GM21619 (cell line): ENCODE data around the gene GAPVD1.
A peak's percentile ranks its signal among the peaks of the same experiment; 100 is the strongest.
"Not testable (repeated sequence)": the region's sequence is repeated elsewhere in the genome, so short reads cannot be mapped to it uniquely, and the experiment has no call there.

Experiments
- ATAC-seq: cut with Tn5 transposase; IDR thresholded peaks from one replicate; pipeline ENCODE4 v1.9.1; 2021; ENCODE audit not compliant: unreplicated experiment

The GAPVD1 gene

GRCh38 chr9:125304273-125304672 is 42.6 kb downstream of the GAPVD1 start:
- no peak for ATAC-seq

GRCh38 chr9:125312411-125312810 is 50.8 kb downstream of the GAPVD1 start:
- ATAC-seq = no peak

GRCh38 chr9:125316359-125316758 is 54.7 kb downstream of the GAPVD1 start:
- ATAC-seq = not testable (repeated sequence)

GRCh38 chr9:125317704-125318103 is 56.1 kb downstream of the GAPVD1 start:
- no peak for ATAC-seq

- no peak for ATAC-seq
These were observed 59.9 kb downstream of the GAPVD1 start for GRCh38 chr9:125321496-125321895.

- no peak for ATAC-seq
These were observed 62.0 kb downstream of the GAPVD1 start for GRCh38 chr9:125323615-125324014.

- no peak for ATAC-seq
These were observed 64.2 kb downstream of the GAPVD1 start for GRCh38 chr9:125325826-125326225.

GRCh38 chr9:125329978-125330377 is 68.4 kb downstream of the GAPVD1 start:
- no peak for ATAC-seq

GRCh38 chr9:125330587-125330986 is 69.0 kb downstream of the GAPVD1 start:
- no peak for ATAC-seq

- peak; percentile 85 for ATAC-seq
These were observed 70.9 kb downstream of the GAPVD1 start for GRCh38 chr9:125332527-125332926.

- ATAC-seq = no peak
These were observed 75.6 kb downstream of the GAPVD1 start for GRCh38 chr9:125337236-125337635.

- ATAC-seq = no peak
These were observed 77.3 kb downstream of the GAPVD1 start for GRCh38 chr9:125338929-125339328.

- ATAC-seq = no peak
These were observed 79.9 kb downstream of the GAPVD1 start for GRCh38 chr9:125341566-125341965.

- no peak for ATAC-seq
These were observed 82.1 kb downstream of the GAPVD1 start for GRCh38 chr9:125343518-125344275.

- no peak for ATAC-seq
These were observed 84.6 kb downstream of the GAPVD1 start for GRCh38 chr9:125346080-125346732.

- no peak for ATAC-seq
These were observed 94.0 kb downstream of the GAPVD1 start for GRCh38 chr9:125355601-125356000.

- ATAC-seq = no peak
These were observed 94.4 kb downstream of the GAPVD1 start for GRCh38 chr9:125356032-125356431.

- no peak for ATAC-seq
These were observed 97.4 kb downstream of the GAPVD1 start for GRCh38 chr9:125359011-125359410.

- no peak for ATAC-seq
These were observed 99.0 kb downstream of the GAPVD1 start for GRCh38 chr9:125360601-125361000.

- ATAC-seq = no peak
These were observed 100.4 kb downstream of the GAPVD1 start for GRCh38 chr9:125361837-125362531.

- no peak for ATAC-seq
These were observed 105.0 kb downstream of the GAPVD1 start for GRCh38 chr9:125366676-125367075.

GRCh38 chr9:125370786-125371185 is 109.2 kb downstream of the GAPVD1 start:
- no peak for ATAC-seq
